ENCODE data around the gene JAM3. TPM values are rescaled to one million over a fixed set of nuclear protein-coding genes. Genes with fewer than 3 reads are reported as not detected.

Gene JAM3
- total RNA-seq, 1 experiment from 2014 or later = not detected

- no peak for DNase-seq
- no peak overlapping the region for H3K4me3 Mint-ChIP-seq (ENCODE audit: low read depth, unreplicated experiment)
- H3K4me1 Mint-ChIP-seq (ENCODE audit: low read depth, unreplicated experiment) = no peaks in the 10 kb centered on the region
- BruUV-seq (replicated peaks) = no TSS peak
- no peak overlapping the region for H3K27ac Mint-ChIP-seq (ENCODE audit: unreplicated experiment)
- CTCF ChIA-PET = no interaction called here
- no peaks in the 10 kb centered on the region for H3K27me3 Mint-ChIP-seq (ENCODE audit: unreplicated experiment)
- no peaks in the 10 kb centered on the region for H3K9me3 Mint-ChIP-seq (ENCODE audit: low read depth, unreplicated experiment)
- TF ChIP-seq CTCF (IDR thresholded peaks at IDR 0.05; ENCODE audit: unreplicated experiment) = no peak
- intact Hi-C loops (cut with micrococcal nuclease; ENCODE audit: unreplicated experiment) = no loop called here
- peaks cover 25% of the 10 kb centered on the region for H3K36me3 Mint-ChIP-seq (ENCODE audit: insufficient read depth, unreplicated experiment)
Measured at GRCh38 chr11:134170919-134171281, 102.0 kb downstream of the JAM3 start.

- H3K4me3 Mint-ChIP-seq (ENCODE audit: low read depth, unreplicated experiment) = no peak overlapping the region
- H3K4me1 Mint-ChIP-seq (ENCODE audit: low read depth, unreplicated experiment) = no peaks in the 10 kb centered on the region
- DNase-seq = no peak
- no TSS peak for BruUV-seq (replicated peaks)
- H3K27ac Mint-ChIP-seq (ENCODE audit: unreplicated experiment) = no peak overlapping the region
- H3K36me3 Mint-ChIP-seq (ENCODE audit: insufficient read depth, unreplicated experiment) = peaks cover 30% of the 10 kb centered on the region
- intact Hi-C loops (cut with micrococcal nuclease; ENCODE audit: unreplicated experiment) = no loop called here
- no peak for TF ChIP-seq CTCF (IDR thresholded peaks at IDR 0.05; ENCODE audit: unreplicated experiment)
- H3K27me3 Mint-ChIP-seq (ENCODE audit: unreplicated experiment) = no peaks in the 10 kb centered on the region
- CTCF ChIA-PET = no interaction called here
- H3K9me3 Mint-ChIP-seq (ENCODE audit: low read depth, unreplicated experiment) = no peaks in the 10 kb centered on the region
Measured at GRCh38 chr11:134171951-134172350, 103.1 kb downstream of the JAM3 start.

- Mint-ChIP-seq H3K9me3 (ENCODE audit: low read depth, unreplicated experiment) (no peaks in the 10 kb centered on the region), H3K4me1 (ENCODE audit: low read depth, unreplicated experiment) (no peaks in the 10 kb centered on the region), H3K27me3 (ENCODE audit: unreplicated experiment) (no peaks in the 10 kb centered on the region), H3K27ac (ENCODE audit: unreplicated experiment) (no peak overlapping the region), H3K36me3 (ENCODE audit: insufficient read depth, unreplicated experiment) (peaks cover 25% of the 10 kb centered on the region), H3K4me3 (ENCODE audit: low read depth, unreplicated experiment) (no peak overlapping the region)
- TF ChIP-seq CTCF (IDR thresholded peaks at IDR 0.05; ENCODE audit: unreplicated experiment) = no peak
- CTCF ChIA-PET = no interaction called here
- intact Hi-C loops (cut with micrococcal nuclease; ENCODE audit: unreplicated experiment) = no loop called here
- no TSS peak for BruUV-seq (replicated peaks)
- DNase-seq = no peak
Measured at GRCh38 chr11:134173296-134173695, 104.4 kb downstream of the JAM3 start.

GRCh38 chr11:134176284-134176683, 107.4 kb downstream of the JAM3 start:
- no TSS peak for BruUV-seq (replicated peaks)
- Mint-ChIP-seq H3K27ac (ENCODE audit: unreplicated experiment) (no peak overlapping the region), H3K36me3 (ENCODE audit: insufficient read depth, unreplicated experiment) (peaks cover 25% of the 10 kb centered on the region), H3K9me3 (ENCODE audit: low read depth, unreplicated experiment) (no peaks in the 10 kb centered on the region), H3K27me3 (ENCODE audit: unreplicated experiment) (no peaks in the 10 kb centered on the region), H3K4me3 (ENCODE audit: low read depth, unreplicated experiment) (no peak overlapping the region), H3K4me1 (ENCODE audit: low read depth, unreplicated experiment) (no peaks in the 10 kb centered on the region)
- CTCF ChIA-PET = no interaction called here
- no peak for TF ChIP-seq CTCF (IDR thresholded peaks at IDR 0.05; ENCODE audit: unreplicated experiment)
- intact Hi-C loops (cut with micrococcal nuclease; ENCODE audit: unreplicated experiment) = no loop called here
- no peak for DNase-seq
